Coronary artery (tissue), 2 donors: ENCODE measurements around the gene STRADA.
A peak's percentile ranks its signal among the peaks of the same experiment; 100 is the strongest.

Experiments used
- DNase-seq: peaks from one replicate; pipeline ENCODE4 v3.0.0-alpha.2; 2017; ENCODE audit warnings: low spot score
- H3K27ac ChIP-seq, 2 donors: fragments of 200-600 bp; sonication (generic); one replicate each; pipeline ENCODE4 v1.5.1; 2016 to 2019
- H3K4me3 ChIP-seq: fragments of 200-600 bp; sonication (generic); 2 replicates; pipeline ENCODE4 v1.5.1; 2016; ENCODE audit warnings: mild to moderate bottlenecking, moderate library complexity
- CTCF ChIP-seq: fragments of 200-600 bp; sonication (generic); IDR thresholded peaks from one replicate; pipeline ENCODE4 v1.5.1; 2019; ENCODE audit warnings: antibody characterized with exemption

The STRADA gene

DNA sequence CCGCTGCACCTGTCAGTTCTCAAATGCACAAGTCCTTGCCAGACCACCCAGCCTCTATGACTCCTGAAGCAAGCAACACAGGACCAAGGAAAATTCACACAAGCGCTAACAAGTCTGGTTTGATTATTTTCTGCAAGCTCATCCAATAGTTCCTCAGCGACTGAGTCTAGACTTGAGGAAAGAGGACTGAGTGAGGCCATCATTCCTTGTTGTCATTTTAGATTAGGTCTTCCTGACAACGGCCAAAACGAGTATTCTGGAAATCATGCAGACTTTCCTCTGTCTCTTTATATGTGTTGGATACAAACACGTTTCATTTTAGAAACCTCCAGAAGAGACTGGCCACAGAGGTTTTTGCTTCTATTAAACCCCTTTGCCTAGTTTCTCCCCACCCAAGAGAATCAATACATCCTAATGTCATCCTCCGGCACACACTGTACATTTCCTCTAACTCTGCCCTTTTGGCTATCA, 31.2 kb upstream of the STRADA start:
- peak overlapping the region; percentile 98 for H3K4me3 ChIP-seq
- no peak for TF ChIP-seq CTCF
- no peak for DNase-seq
- H3K27ac ChIP-seq: peak overlapping the region; percentile 86 to 99

DNA sequence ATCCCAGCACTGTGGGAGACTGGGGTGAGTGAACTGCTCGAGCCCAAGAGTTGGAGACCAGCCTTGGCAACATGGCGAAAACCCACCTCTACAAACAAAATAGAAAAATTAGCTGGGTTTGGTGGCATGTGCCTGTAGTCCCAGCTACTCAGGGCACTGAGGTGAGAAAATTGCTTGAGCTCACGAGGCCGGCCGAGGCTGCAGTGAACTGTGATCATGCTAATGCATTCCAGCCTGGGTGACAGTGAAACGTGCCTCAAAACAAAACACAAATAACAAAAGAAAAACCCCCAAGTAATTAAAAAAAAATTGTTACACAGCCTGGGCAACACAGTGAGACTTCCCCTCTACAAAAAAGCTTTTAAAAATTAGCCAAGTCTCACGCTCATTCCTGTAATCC, 26.8 kb upstream of the STRADA start:
- DNase-seq: no peak
- Histone ChIP-seq H3K4me3 (no peak overlapping the region), H3K27ac (no peak overlapping the region)
- TF ChIP-seq CTCF: no peak

DNA sequence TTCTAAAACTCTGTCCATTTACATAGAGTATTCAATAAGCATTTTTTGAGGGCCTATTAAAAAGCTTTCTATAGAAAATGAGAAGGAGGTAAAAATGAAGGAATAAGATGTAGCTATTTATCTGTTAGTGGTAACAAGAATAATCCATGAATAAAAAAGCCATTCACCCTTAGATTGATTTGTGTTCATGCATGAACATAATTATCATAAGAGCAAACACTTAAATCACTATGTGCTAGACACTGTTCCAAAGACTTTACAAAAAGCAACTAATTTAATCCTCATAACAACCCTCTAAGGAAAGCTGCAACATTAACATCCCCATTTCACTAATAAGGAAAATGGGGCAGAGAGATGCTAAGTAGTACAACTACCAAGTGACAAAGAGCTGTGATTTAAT, 25.2 kb upstream of the STRADA start:
- Histone ChIP-seq H3K4me3 (no peak overlapping the region), H3K27ac (no peak overlapping the region)
- DNase-seq: no peak
- TF ChIP-seq CTCF: no peak

DNA sequence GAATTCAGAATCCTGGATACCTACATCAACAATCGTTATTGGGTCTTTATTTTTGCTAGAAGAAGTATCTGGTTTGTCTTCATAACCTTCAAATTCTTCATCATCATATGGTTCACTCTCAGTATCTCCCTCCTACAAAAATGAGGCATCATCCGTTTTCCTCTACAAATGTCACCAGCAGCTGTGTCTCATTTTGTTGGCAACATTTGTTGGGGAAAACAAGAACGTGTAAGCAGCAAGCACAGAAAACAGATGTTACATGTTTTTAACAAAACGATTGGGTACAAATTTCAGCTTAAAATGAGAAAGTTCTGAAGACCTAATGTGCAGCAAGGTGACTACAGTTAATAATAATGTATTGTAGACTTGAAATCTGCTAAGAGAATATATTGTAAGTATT, 23.1 kb upstream of the STRADA start:
- DNase-seq: no peak
- no peak overlapping the region for H3K4me3 ChIP-seq
- no peak overlapping the region for H3K27ac ChIP-seq
- TF ChIP-seq CTCF: no peak

GRCh38 chr17:63762161-63763078, 20.8 kb upstream of the STRADA start:
- no peak for TF ChIP-seq CTCF
- Histone ChIP-seq H3K27ac (no peak overlapping the region), H3K4me3 (no peak overlapping the region)
- no peak for DNase-seq

GRCh38 chr17:63760771-63761539, 19.4 kb upstream of the STRADA start:
- no peak for TF ChIP-seq CTCF
- H3K4me3 ChIP-seq: no peak overlapping the region
- DNase-seq: no peak
- no peak overlapping the region for H3K27ac ChIP-seq
